Right cardiac atrium (tissue), 5 donors: ENCODE results near the gene VPS4B. TPM values are rescaled to one million over a fixed set of nuclear protein-coding genes. Genes with fewer than 3 reads are reported as not detected.

Experiments used
- ATAC-seq, 2 donors: fragments of 200-7000 bp; cut with Tn5 transposase; one replicate each; pipeline versions ENCODE4 v1.8.0 to v1.9.1; 2020; ENCODE audit warnings: moderate library complexity in 2 of 2, mild to moderate bottlenecking in 1 of 2
- DNase-seq, 3 donors: peaks; one replicate each; pipeline ENCODE4 v3.0.0-alpha.2; 2020
- H3K27ac ChIP-seq: one replicate; pipeline ENCODE4 v1.5.1; 2013; ENCODE audit warnings: mild to moderate bottlenecking, low read length, control low read depth, moderate library complexity
- H3K27me3 ChIP-seq: one replicate; pipeline ENCODE4 v1.6.1; 2013; ENCODE audit not compliant: control insufficient read depth, insufficient read depth
- H3K4me1 ChIP-seq: one replicate; pipeline ENCODE4 v1.6.1; 2013; ENCODE audit warnings: low read length; ENCODE audit not compliant: control insufficient read depth, insufficient read depth
- H3K4me3 ChIP-seq: one replicate; pipeline ENCODE4 v1.5.1; 2013; ENCODE audit warnings: low read length, control low read depth
- H3K9me3 ChIP-seq: one replicate; pipeline ENCODE4 v1.6.1; 2013; ENCODE audit warnings: low read length; ENCODE audit not compliant: control insufficient read depth
- WGBS: extraction: QIAGEN DNeasy Blood & Tissue Kit; methylation state at CpG from one replicate; pipeline ENCODE4 v1.1.7; 2013; 5-methylcytosine and 5-hydroxymethylcytosine counted together
- intact Hi-C, 4 donors: fragments of 100-400 bp; cut with DNase I; formaldehyde crosslinking; loops; one replicate each; pipeline versions ENCODE4 v1.11.0 to v1.14.0; 2022 to 2023
- polyA plus RNA-seq: library from polyadenylated mRNA; stranded (reverse); fragments of 200-250 nt; gene quantifications from one replicate; pipeline ENCODE4 v1.2.3, GENCODE V29; 2013
- total RNA-seq, 4 donors: library from RNA; stranded (reverse); fragmentation: NEBNext Ultra II Directional; extraction: Animal tissue kit (Norgen Biotek cat#: 25700); gene quantifications; one replicate each; pipeline ENCODE4 v1.2.1, GENCODE V29; 2021
- donor health status: healthy with polysubstance abuse.
- donor health status: DM: no; HTN: yes; CAD: no.
- donor health status: DM: no; HTN: no; CAD: no.
- donor health status: DM: no; HTN: yes; CAD: no; lungs with severe emphysema.
- donor health status: DM: yes; HTN: yes; CAD: no.

The VPS4B gene
- total and polyA plus RNA-seq, 5 donors, result 8.0 to 28.8 (median 27.2) TPM

GRCh38 chr18:63348508-63349136, 73.7 kb downstream of the VPS4B start:
- Histone ChIP-seq H3K27me3 (no peaks in the 10 kb centered on the region), H3K27ac (no peak overlapping the region), H3K4me1 (peaks cover 9% of the 10 kb centered on the region), H3K4me3 (no peak overlapping the region), H3K9me3 (no peaks in the 10 kb centered on the region)
- intact Hi-C loops, result loop anchor here in 3 of 4 donors (5.0 to 10.0 kb wide), 2 partner anchors 69 to 86 kb away; no protein-coding TSS in a partner anchor
- DNase-seq (no peak), ATAC-seq (no peak)
- 94% methylated on average over 7 of the region's 7 CpGs for WGBS

- 79% methylated on average over 7 of the region's 7 CpGs for WGBS
- H3K9me3 ChIP-seq, result no peaks in the 10 kb centered on the region
These were observed 75.6 kb downstream of the VPS4B start for GRCh38 chr18:63346480-63347183.

GRCh38 chr18:63346031-63346430, 76.2 kb downstream of the VPS4B start:
- H3K9me3 ChIP-seq, result no peaks in the 10 kb centered on the region
- DNase-seq, result peak; percentile 51 to 79 (median 71)
- peak; percentile 84 to 86 for ATAC-seq
- peaks cover 9% of the 10 kb centered on the region for H3K4me1 ChIP-seq
- WGBS, result 44% methylated on average over 7 of the region's 7 CpGs
- no peak overlapping the region for H3K4me3 ChIP-seq
- intact Hi-C loops, result loop anchor here in 3 of 4 donors (5.0 to 10.0 kb wide), 2 partner anchors 71 to 89 kb away; no protein-coding TSS in a partner anchor
- H3K27me3 ChIP-seq, result no peaks in the 10 kb centered on the region
- peak overlapping the region; percentile 91 for H3K27ac ChIP-seq

More at GRCh38 chr18:63346480-63347183, 75.6 kb downstream of the VPS4B start:
- peak; percentile 46 to 52 for ATAC-seq
- no peak for DNase-seq
- peaks cover 9% of the 10 kb centered on the region for H3K4me1 ChIP-seq
- H3K27me3 ChIP-seq, result no peaks in the 10 kb centered on the region
- intact Hi-C loops, result loop anchor here in 3 of 4 donors (5.0 to 10.0 kb wide), 2 partner anchors 71 to 88 kb away; no protein-coding TSS in a partner anchor
- H3K27ac ChIP-seq, result peak overlapping the region; percentile 91
- H3K4me3 ChIP-seq, result no peak overlapping the region

- 53% methylated on average over 2 of the region's 2 CpGs for WGBS
- peak in 1 of 2 donors; percentile 17 for ATAC-seq
- intact Hi-C loops, result loop anchor here (5.0 to 10.0 kb wide), 3 partner anchors 72 to 92 kb away; no protein-coding TSS in a partner anchor
These were observed 77.4 kb downstream of the VPS4B start for GRCh38 chr18:63344918-63345317.

GRCh38 chr18:63344263-63344662, 78.0 kb downstream of the VPS4B start:
- DNase-seq (no peak), ATAC-seq (no peak)
- Histone ChIP-seq H3K4me1 (peaks cover 9% of the 10 kb centered on the region), H3K27me3 (no peaks in the 10 kb centered on the region), H3K9me3 (no peaks in the 10 kb centered on the region), H3K27ac (peak overlapping the region; percentile 46), H3K4me3 (no peak overlapping the region)
- intact Hi-C loops, result loop anchor here in 3 of 4 donors (5.0 to 10.0 kb wide), 2 partner anchors 91 to 93 kb away; no protein-coding TSS in a partner anchor
- WGBS, result 87% methylated on average over 5 of the region's 5 CpGs

More at GRCh38 chr18:63344918-63345317, 77.4 kb downstream of the VPS4B start:
- Histone ChIP-seq H3K4me1 (peaks cover 9% of the 10 kb centered on the region), H3K27ac (peak overlapping the region; percentile 48), H3K9me3 (no peaks in the 10 kb centered on the region), H3K4me3 (no peak overlapping the region), H3K27me3 (no peaks in the 10 kb centered on the region)
- no peak for DNase-seq

GRCh38 chr18:63342206-63342605, 80.1 kb downstream of the VPS4B start:
- no peak overlapping the region for H3K4me3 ChIP-seq
- H3K27me3 ChIP-seq, result no peaks in the 10 kb centered on the region
- ATAC-seq, result peak; percentile 55 to 60
- intact Hi-C loops, result loop anchor here in 3 of 4 donors (5.0 to 10.0 kb wide), 2 partner anchors 93 to 95 kb away; no protein-coding TSS in a partner anchor
- peaks cover 9% of the 10 kb centered on the region for H3K4me1 ChIP-seq
- no peaks in the 10 kb centered on the region for H3K9me3 ChIP-seq
- 22% methylated on average over 5 of the region's 5 CpGs for WGBS
- no peak overlapping the region for H3K27ac ChIP-seq
- DNase-seq, result peak; percentile 32 to 79 (median 62)

GRCh38 chr18:63339920-63340484, 82.3 kb downstream of the VPS4B start:
- H3K27me3 ChIP-seq, result no peaks in the 10 kb centered on the region
- peaks cover 1% of the 10 kb centered on the region for H3K4me1 ChIP-seq
- intact Hi-C loops, result loop anchor here in 3 of 4 donors (5.0 to 10.0 kb wide), 2 partner anchors 95 to 97 kb away; no protein-coding TSS in a partner anchor
- no peak overlapping the region for H3K4me3 ChIP-seq
- H3K27ac ChIP-seq, result no peak overlapping the region
- ATAC-seq (no peak), DNase-seq (no peak)
- no peaks in the 10 kb centered on the region for H3K9me3 ChIP-seq
- 45% methylated on average over 4 of the region's 4 CpGs for WGBS

Other genes starting within 250 kb of the VPS4B start
- gene BCL2, start 102.7 kb downstream of the VPS4B start, total RNA-seq, result 1 to 10 TPM; 3.5 to 7.7 (median 4.3) TPM
- gene BCL2, start 102.7 kb downstream of the VPS4B start, polyA plus RNA-seq, result 2.7 TPM
- gene KDSR, start 55.3 kb downstream of the VPS4B start, total RNA-seq, result 10 to 100 TPM; 46.9 to 49.9 (median 49.0) TPM
- 21.8 TPM for gene KDSR, start 55.3 kb downstream of the VPS4B start, polyA plus RNA-seq
- gene SERPINB5, start 54.5 kb upstream of the VPS4B start, total RNA-seq, result not detected
- not detected for gene SERPINB5, start 54.5 kb upstream of the VPS4B start, polyA plus RNA-seq
- gene SERPINB12, start 119.9 kb upstream of the VPS4B start, total RNA-seq, result not detected
- not detected for gene SERPINB12, start 119.9 kb upstream of the VPS4B start, polyA plus RNA-seq
- not detected for gene SERPINB13, start 164.9 kb upstream of the VPS4B start, total RNA-seq
- not detected for gene SERPINB13, start 164.9 kb upstream of the VPS4B start, polyA plus RNA-seq
- not detected for gene SERPINB4, start 221.8 kb upstream of the VPS4B start, total RNA-seq
- gene SERPINB4, start 221.8 kb upstream of the VPS4B start, polyA plus RNA-seq, result not detected
- not detected for gene SERPINB3, start 239.4 kb upstream of the VPS4B start, total RNA-seq
- not detected for gene SERPINB3, start 239.4 kb upstream of the VPS4B start, polyA plus RNA-seq